Tibial nerve (tissue), 4 donors: Measurements from ENCODE around the gene ZNF79. TPM values are rescaled to one million over a fixed set of nuclear protein-coding genes. Genes with fewer than 3 reads are reported as not detected.

Source experiments
- DNase-seq, 2 donors: peaks; one replicate each; pipeline ENCODE4 v3.0.0-alpha.2; 2019; ENCODE audit warnings: low spot score in 2 of 2
- H3K27ac ChIP-seq, 4 donors: fragments of 200-600 bp; sonication (generic) in 3 of 4; one replicate each; pipeline ENCODE4 v1.5.1; 2017 to 2019; ENCODE audit warnings: mild to moderate bottlenecking in 1 of 4
- H3K27me3 ChIP-seq, 2 donors: fragments of 200-600 bp; sonication (generic) in 1 of 2; one replicate each; pipeline versions ENCODE4 v1.5.1 to v1.6.0; 2017 to 2019
- H3K36me3 ChIP-seq, 3 donors: fragments of 200-600 bp; sonication (generic); one replicate each; pipeline ENCODE4 v1.5.1; 2018 to 2019
- H3K4me1 ChIP-seq, 4 donors: fragments of 200-600 bp; sonication (generic) in 3 of 4; one replicate each; pipeline ENCODE4 v1.5.1; 2017 to 2019
- H3K4me3 ChIP-seq, 4 donors: fragments of 200-600 bp; sonication (generic) in 3 of 4; one replicate each; pipeline ENCODE4 v1.5.1; 2017 to 2019; ENCODE audit warnings: mild to moderate bottlenecking in 1 of 4, moderate library complexity in 1 of 4
- H3K9me3 ChIP-seq, 4 donors: fragments of 200-600 bp; sonication (generic) in 3 of 4; one replicate each; pipeline ENCODE4 v1.5.1; 2017 to 2019
- EP300 ChIP-seq, 2 donors: sonication (generic); formaldehyde crosslinking; IDR thresholded peaks; one replicate each; pipeline ENCODE4 v1.6.1; 2017; ENCODE audit warnings: antibody characterized with exemption in 2 of 2, mild to moderate bottlenecking in 1 of 2
- POLR2A ChIP-seq, 2 donors: fragments of 450-650 bp; IDR thresholded peaks; one replicate each; pipeline ENCODE4 v1.6.1; 2017; ENCODE audit warnings: antibody characterized with exemption in 2 of 2, mild to moderate bottlenecking in 2 of 2, moderate library complexity in 2 of 2
- WGBS, 2 donors: methylation state at CpG; one replicate each; pipeline ENCODE4 v1.1.5; 2018; 5-methylcytosine and 5-hydroxymethylcytosine counted together
- total RNA-seq, 4 donors: library from RNA; depleted of rRNA; stranded (reverse); fragments of >200 nt; gene quantifications; one replicate each; pipeline ENCODE4 v1.1.0, GENCODE V29; 2016
- TF ChIP-seq, protein P1 (sequence below), 5 experiments: fragments of 200-600 bp in 3 of 5; fragments of 450-650 bp in 2 of 5; sonication (generic) in 3 of 5; IDR thresholded peaks; one replicate each; pipeline ENCODE4 v1.5.1; 2016 to 2019; ENCODE audit warnings: antibody characterized with exemption in 5 of 5, mild to moderate bottlenecking in 3 of 5, moderate library complexity in 2 of 5

The ZNF79 gene
- total RNA-seq, 4 donors from 2014 or later, result 11.6 to 18.0 (median 13.0) TPM

GRCh38 chr9:127448112-127448805 lies 24.1 kb downstream of the ZNF79 start:
- 85 to 90% methylated on average over 8 of the region's 8 CpGs for whole genome bisulfite sequencing, 2 donors
- DNase-seq, result no peak
- H3K4me1 ChIP-seq, result peaks cover 0 to 37% (median 19%) of the 10 kb centered on the region in 4 donors
- H3K4me3 ChIP-seq, result no peak overlapping the region
- TF ChIP-seq, protein P1, sequence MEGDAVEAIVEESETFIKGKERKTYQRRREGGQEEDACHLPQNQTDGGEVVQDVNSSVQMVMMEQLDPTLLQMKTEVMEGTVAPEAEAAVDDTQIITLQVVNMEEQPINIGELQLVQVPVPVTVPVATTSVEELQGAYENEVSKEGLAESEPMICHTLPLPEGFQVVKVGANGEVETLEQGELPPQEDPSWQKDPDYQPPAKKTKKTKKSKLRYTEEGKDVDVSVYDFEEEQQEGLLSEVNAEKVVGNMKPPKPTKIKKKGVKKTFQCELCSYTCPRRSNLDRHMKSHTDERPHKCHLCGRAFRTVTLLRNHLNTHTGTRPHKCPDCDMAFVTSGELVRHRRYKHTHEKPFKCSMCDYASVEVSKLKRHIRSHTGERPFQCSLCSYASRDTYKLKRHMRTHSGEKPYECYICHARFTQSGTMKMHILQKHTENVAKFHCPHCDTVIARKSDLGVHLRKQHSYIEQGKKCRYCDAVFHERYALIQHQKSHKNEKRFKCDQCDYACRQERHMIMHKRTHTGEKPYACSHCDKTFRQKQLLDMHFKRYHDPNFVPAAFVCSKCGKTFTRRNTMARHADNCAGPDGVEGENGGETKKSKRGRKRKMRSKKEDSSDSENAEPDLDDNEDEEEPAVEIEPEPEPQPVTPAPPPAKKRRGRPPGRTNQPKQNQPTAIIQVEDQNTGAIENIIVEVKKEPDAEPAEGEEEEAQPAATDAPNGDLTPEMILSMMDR (IDR thresholded peaks at IDR 0.05), result no peak
- TF ChIP-seq POLR2A (IDR thresholded peaks at IDR 0.05), result no peak
- TF ChIP-seq EP300 (IDR thresholded peaks at IDR 0.05), result no peak
- H3K36me3 ChIP-seq, result peaks cover 0 to 68% (median 18%) of the 10 kb centered on the region in 3 donors
- H3K27ac ChIP-seq, result no peak overlapping the region
- no peaks in the 10 kb centered on the region for H3K27me3 ChIP-seq
- no peaks in the 10 kb centered on the region for H3K9me3 ChIP-seq

DNA sequence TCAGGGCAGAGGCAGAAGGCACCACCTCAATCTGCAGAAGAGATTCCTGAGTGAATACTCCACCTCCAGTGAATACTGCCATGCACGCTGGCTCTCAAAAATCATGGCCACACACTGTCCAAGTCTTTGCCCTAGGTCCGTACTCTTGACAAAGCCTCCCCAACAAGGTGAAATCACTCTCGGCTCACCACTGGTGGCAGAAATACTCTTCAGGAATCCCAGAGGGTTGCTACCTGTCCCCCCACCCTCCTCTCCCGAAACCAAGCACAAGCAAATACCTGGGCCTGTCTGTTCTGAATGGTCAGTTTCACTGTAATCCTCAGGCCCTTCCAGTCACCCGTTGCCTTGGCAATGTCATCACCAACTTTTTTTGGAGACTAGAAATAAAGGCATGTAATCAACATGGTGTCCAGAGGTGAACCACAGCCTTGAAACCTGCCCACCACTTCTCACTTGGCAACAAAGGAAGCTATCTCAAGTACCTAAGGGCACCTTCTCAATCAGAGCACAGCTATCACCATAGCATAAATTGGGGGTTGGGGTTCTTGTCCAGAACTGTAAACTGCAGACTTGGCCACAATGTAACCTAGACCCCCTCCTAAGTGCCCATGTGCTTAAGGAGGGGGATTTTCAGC lies 25.3 kb downstream of the ZNF79 start:
- H3K9me3 ChIP-seq, result no peaks in the 10 kb centered on the region
- no peak for DNase-seq
- H3K27ac ChIP-seq, result peak overlapping the region; percentile 80 to 98 (median 92)
- peaks cover 0 to 63% (median 18%) of the 10 kb centered on the region in 3 donors for H3K36me3 ChIP-seq
- TF ChIP-seq EP300 (IDR thresholded peaks at IDR 0.05), result no peak
- TF ChIP-seq, protein P1 (IDR thresholded peaks at IDR 0.05), result no peak
- no peaks in the 10 kb centered on the region for H3K27me3 ChIP-seq
- WGBS, 2 donors, result 44 to 56% methylated on average over 5 of the region's 5 CpGs
- peak overlapping the region; percentile 68 to 95 (median 86) for H3K4me3 ChIP-seq
- H3K4me1 ChIP-seq, result peaks cover 0 to 37% (median 19%) of the 10 kb centered on the region in 4 donors

DNA sequence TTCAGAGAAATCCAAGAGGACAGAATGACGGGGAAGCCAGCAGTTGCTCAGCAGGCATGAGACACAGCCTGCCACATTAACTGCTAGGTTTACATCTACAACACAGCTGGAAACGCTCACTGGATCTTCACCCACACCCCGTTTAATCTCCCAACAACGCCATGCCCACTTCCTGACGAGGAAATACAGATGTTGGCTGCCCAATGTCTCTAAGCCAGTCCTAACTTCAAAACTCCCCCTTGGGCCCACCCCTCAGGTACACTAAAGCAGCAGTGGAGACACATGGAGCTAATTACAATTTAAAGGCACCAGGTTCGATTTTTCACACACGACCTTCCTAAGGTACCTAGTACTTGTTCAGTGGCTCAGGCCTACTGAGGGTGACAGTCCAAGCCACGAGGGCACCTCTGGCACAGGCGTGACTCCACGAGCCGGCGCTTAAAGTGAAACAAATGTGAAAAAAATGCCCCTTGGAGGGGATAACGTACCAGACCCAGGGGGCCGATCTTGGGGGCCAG lies 26.1 kb downstream of the ZNF79 start:
- 1 to 4% methylated on average over 14 of the region's 14 CpGs for WGBS, 2 donors
- Histone ChIP-seq H3K4me3 (peak overlapping the region; percentile 68 to 95 (median 86)), H3K36me3 (peaks cover 0 to 63% (median 18%) of the 10 kb centered on the region in 3 donors), H3K27me3 (no peaks in the 10 kb centered on the region), H3K27ac (peak overlapping the region; percentile 80 to 98 (median 92)), H3K9me3 (no peaks in the 10 kb centered on the region), H3K4me1 (peaks cover 0 to 45% (median 19%) of the 10 kb centered on the region in 4 donors)
- DNase-seq, result no peak
- TF ChIP-seq EP300 (IDR thresholded peaks at IDR 0.05) (no peak), POLR2A (IDR thresholded peaks at IDR 0.05) (no peak)
- TF ChIP-seq, protein P1 (IDR thresholded peaks at IDR 0.05), result no peak

DNA sequence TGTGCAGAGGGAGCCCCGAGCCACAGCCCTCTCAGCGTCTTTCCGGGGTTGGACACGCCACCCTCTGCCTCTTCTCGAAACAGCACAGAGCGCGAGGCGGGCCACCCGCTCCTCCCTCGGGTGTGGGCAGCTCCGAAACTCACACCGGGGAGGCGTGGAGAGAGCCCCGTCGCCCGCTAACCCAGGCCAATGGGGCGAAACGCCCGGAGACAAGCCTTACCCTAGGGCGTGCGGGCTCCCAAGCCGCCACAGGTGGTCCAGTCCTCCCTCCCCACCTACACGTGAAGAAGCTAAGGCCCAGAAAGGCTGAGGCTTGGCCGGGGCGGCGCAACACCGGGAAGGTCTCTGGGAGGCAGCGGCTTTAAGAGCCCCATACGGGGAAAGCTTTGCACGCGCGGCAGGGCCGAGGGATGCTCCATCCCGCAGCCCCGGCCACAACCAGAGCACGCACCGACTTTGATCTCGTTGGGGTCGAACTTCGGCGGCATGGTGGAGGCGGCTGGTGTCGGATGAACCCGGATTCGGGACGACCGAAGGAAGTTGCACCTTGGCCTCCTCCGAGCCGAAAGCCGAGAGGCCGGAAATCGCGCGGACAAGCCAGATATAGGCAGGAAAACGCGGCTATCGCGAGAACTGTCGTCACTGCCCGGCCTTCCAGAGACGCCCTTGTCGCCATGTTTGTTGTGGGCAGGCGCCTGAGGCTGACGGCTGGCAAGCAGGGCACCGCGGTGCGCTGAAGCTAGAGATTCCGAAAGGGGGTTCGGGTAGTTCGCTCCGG lies 26.8 kb downstream of the ZNF79 start, which contains the start of the genes LRSAM1 and RPL12:
TSS of gene LRSAM1 (plus strand) at position 681 of the 778 bp plus-strand sequence. CDS start 3,018 bp downstream, outside the sequence.
TSS of gene RPL12 (minus strand) at position 577 of the 778 bp plus-strand sequence. CDS start at position 488, 89 bp downstream.
- DNase-seq, result peak; percentile 96 to 99
- WGBS, 2 donors, result 1% methylated on average over 38 to 70 of the region's 71 CpGs
- peak within 1 kb of the TSS; percentile 68 to 95 (median 86) for H3K4me3 ChIP-seq
- H3K27me3 ChIP-seq, result no peaks in the 10 kb centered on the region
- TF ChIP-seq POLR2A (IDR thresholded peaks at IDR 0.05), result peak; percentile 99 to 100
- TF ChIP-seq, protein P1 (IDR thresholded peaks at IDR 0.05), result peak in 2 of 5 experiments; percentile 26 to 44
- peak; percentile 68 to 100 for TF ChIP-seq EP300 (IDR thresholded peaks at IDR 0.05)
- no peaks in the 10 kb centered on the region for H3K9me3 ChIP-seq
- H3K4me1 ChIP-seq, result peaks cover 0 to 46% (median 19%) of the 10 kb centered on the region in 4 donors
- H3K27ac ChIP-seq, result peak within 1 kb of the TSS; percentile 80 to 98 (median 92)
- peaks cover 0 to 60% (median 18%) of the 10 kb centered on the region in 3 donors for H3K36me3 ChIP-seq
